Measurements from ENCODE around the gene DPH2. TPM values are rescaled to one million over a fixed set of nuclear protein-coding genes. Genes with fewer than 3 reads are reported as not detected.

Gene DPH2
- 45.4 and 47.9 TPM in 2 replicates for total RNA-seq (2014; rRNA removed; shearing (Covaris generic))

- Histone ChIP-seq H3K4me3 (peak within 1 kb of the TSS; percentile 76), H3K4me1 (no peaks in the 10 kb centered on the region), H3K9me3 (replicated peaks) (no peaks in the 10 kb centered on the region), H3K27me3 (no peaks in the 10 kb centered on the region), H3K27ac (no peak within 1 kb of the TSS), H3K36me3 (peaks cover 7% of the 10 kb centered on the region; the same call in 1 of the 2 replicates)
- DNase-seq: peak; percentile 99
These were observed at the start of gene DPH2 for GRCh38 chr1:43969746-43970466. DPH2 (plus strand) TSS chr1:43970010; CDS start chr1:43970176, 166 bp downstream.

GRCh38 chr1:43921022-43921421 is 48.8 kb upstream of the DPH2 start:
- H3K9me3 ChIP-seq (replicated peaks): no peaks in the 10 kb centered on the region
- H3K36me3 ChIP-seq: no peaks in the 10 kb centered on the region
- no peak for DNase-seq
- peaks cover 10% of the 10 kb centered on the region; the same call in 1 of the 2 replicates for H3K4me1 ChIP-seq
- no peaks in the 10 kb centered on the region for H3K27me3 ChIP-seq
- no peak overlapping the region for H3K27ac ChIP-seq
- no peak overlapping the region for H3K4me3 ChIP-seq

- H3K27me3 ChIP-seq: no peaks in the 10 kb centered on the region
- H3K36me3 ChIP-seq: no peaks in the 10 kb centered on the region
- H3K4me3 ChIP-seq: no peak overlapping the region
- H3K27ac ChIP-seq: no peak overlapping the region
- DNase-seq: no peak
- no peaks in the 10 kb centered on the region for H3K4me1 ChIP-seq
- no peaks in the 10 kb centered on the region for H3K9me3 ChIP-seq (replicated peaks)
These were observed 45.3 kb upstream of the DPH2 start for GRCh38 chr1:43924516-43924915.

GRCh38 chr1:43925846-43926245 is 44.0 kb upstream of the DPH2 start:
- Histone ChIP-seq H3K27ac (no peak overlapping the region), H3K4me3 (no peak overlapping the region), H3K27me3 (no peaks in the 10 kb centered on the region), H3K9me3 (replicated peaks) (no peaks in the 10 kb centered on the region), H3K4me1 (peaks cover 6% of the 10 kb centered on the region; the same call in 1 of the 2 replicates), H3K36me3 (no peaks in the 10 kb centered on the region)
- no peak for DNase-seq

GRCh38 chr1:43930168-43930948 is 39.5 kb upstream of the DPH2 start:
- Histone ChIP-seq H3K27ac (no peak overlapping the region), H3K27me3 (no peaks in the 10 kb centered on the region), H3K9me3 (replicated peaks) (no peaks in the 10 kb centered on the region), H3K4me1 (peaks cover 21% of the 10 kb centered on the region), H3K36me3 (no peaks in the 10 kb centered on the region), H3K4me3 (no peak overlapping the region)
- peak; percentile 75 to 82 for DNase-seq

GRCh38 chr1:43930949-43931275 is 38.9 kb upstream of the DPH2 start:
- Histone ChIP-seq H3K27me3 (no peaks in the 10 kb centered on the region), H3K4me3 (no peak overlapping the region), H3K27ac (no peak overlapping the region), H3K4me1 (peaks cover 21% of the 10 kb centered on the region), H3K36me3 (no peaks in the 10 kb centered on the region), H3K9me3 (replicated peaks) (no peaks in the 10 kb centered on the region)
- no peak for DNase-seq

GRCh38 chr1:43931711-43932660 is 37.8 kb upstream of the DPH2 start:
- no peaks in the 10 kb centered on the region for H3K27me3 ChIP-seq
- no peaks in the 10 kb centered on the region for H3K9me3 ChIP-seq (replicated peaks)
- no peak overlapping the region for H3K27ac ChIP-seq
- peaks cover 21% of the 10 kb centered on the region for H3K4me1 ChIP-seq
- H3K4me3 ChIP-seq: no peak overlapping the region
- no peak for DNase-seq
- no peaks in the 10 kb centered on the region for H3K36me3 ChIP-seq

- Histone ChIP-seq H3K4me1 (peaks cover 21% of the 10 kb centered on the region), H3K36me3 (no peaks in the 10 kb centered on the region), H3K9me3 (replicated peaks) (no peaks in the 10 kb centered on the region), H3K4me3 (peak overlapping the region; percentile 59), H3K27me3 (no peaks in the 10 kb centered on the region), H3K27ac (no peak overlapping the region)
- DNase-seq: no peak
These were observed 36.9 kb upstream of the DPH2 start for GRCh38 chr1:43932786-43933385.

- Histone ChIP-seq H3K36me3 (no peaks in the 10 kb centered on the region), H3K4me3 (peak within 1 kb of the TSS; percentile 59), H3K27ac (no peak within 1 kb of the TSS), H3K4me1 (peaks cover 21% of the 10 kb centered on the region), H3K9me3 (replicated peaks) (no peaks in the 10 kb centered on the region), H3K27me3 (no peaks in the 10 kb centered on the region)
- DNase-seq: peak; percentile 66 to 74
These were observed 36.3 kb upstream of the DPH2 start, which contains the start of gene ARTN for GRCh38 chr1:43933386-43934100. ARTN (plus strand) TSS chr1:43933801; CDS start chr1:43935657, 1,856 bp downstream.

- Histone ChIP-seq H3K4me1 (peaks cover 21% of the 10 kb centered on the region), H3K27me3 (no peaks in the 10 kb centered on the region), H3K9me3 (replicated peaks) (no peaks in the 10 kb centered on the region), H3K36me3 (no peaks in the 10 kb centered on the region), H3K27ac (no peak overlapping the region), H3K4me3 (peak overlapping the region; percentile 59)
- peak; percentile 88 to 95 for DNase-seq
These were observed 35.5 kb upstream of the DPH2 start for GRCh38 chr1:43934101-43934985.

- no peak overlapping the region for H3K27ac ChIP-seq
- no peaks in the 10 kb centered on the region for H3K27me3 ChIP-seq
- H3K9me3 ChIP-seq (replicated peaks): no peaks in the 10 kb centered on the region
- H3K4me1 ChIP-seq: peaks cover 21% of the 10 kb centered on the region
- no peak overlapping the region for H3K4me3 ChIP-seq
- DNase-seq: no peak
- H3K36me3 ChIP-seq: no peaks in the 10 kb centered on the region
These were observed 34.9 kb upstream of the DPH2 start for GRCh38 chr1:43934986-43935324.

- no peak for DNase-seq
- H3K27me3 ChIP-seq: no peaks in the 10 kb centered on the region
- no peak overlapping the region for H3K4me3 ChIP-seq
- no peak overlapping the region for H3K27ac ChIP-seq
- H3K4me1 ChIP-seq: peaks cover 14% of the 10 kb centered on the region
- H3K9me3 ChIP-seq (replicated peaks): no peaks in the 10 kb centered on the region
- H3K36me3 ChIP-seq: no peaks in the 10 kb centered on the region
These were observed 33.9 kb upstream of the DPH2 start for GRCh38 chr1:43935711-43936427.

Data from SJCRH30 (cell line).